ENCODE data around the gene KRI1. TPM values are rescaled to one million over a fixed set of nuclear protein-coding genes. Genes with fewer than 3 reads are reported as not detected.
A peak's percentile ranks its signal among the peaks of the same experiment; 100 is the strongest.

Gene KRI1
- total RNA-seq, 1 donor: 5.6 TPM

DNA sequence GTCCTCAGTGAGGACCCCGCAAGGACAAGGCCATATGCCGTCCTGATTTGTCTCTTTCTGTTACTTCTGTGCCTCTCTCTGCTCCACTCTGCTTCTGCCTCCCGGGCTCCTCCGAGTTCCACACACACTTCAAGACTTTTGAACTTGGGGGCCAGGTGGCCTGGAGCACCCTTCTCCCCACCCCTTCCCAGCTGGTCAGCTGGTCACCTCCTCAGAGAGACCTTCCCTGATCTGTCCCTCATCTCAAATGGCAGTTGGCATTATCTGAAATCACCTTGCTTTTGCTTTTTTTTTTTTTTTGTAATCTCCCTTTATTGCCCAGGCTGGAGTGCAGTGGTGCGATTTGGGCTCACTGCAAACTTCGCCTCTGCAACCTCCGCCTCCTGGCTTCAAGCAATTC lies 46.4 kb downstream of the KRI1 start:
- no peak for DNase-seq (ENCODE audit: low read depth)
- no peak for TF ChIP-seq CTCF (IDR thresholded peaks at IDR 0.05; ENCODE audit: insufficient read depth, low read depth, low read length)
- no peak overlapping the region for H3K4me3 ChIP-seq (ENCODE audit: low read depth, low read length)

- H3K4me3 ChIP-seq (ENCODE audit: low read depth, low read length): peak overlapping the region; percentile 65
- TF ChIP-seq CTCF (IDR thresholded peaks at IDR 0.05; ENCODE audit: insufficient read depth, low read depth, low read length): no peak
- no peak for DNase-seq (ENCODE audit: low read depth)
Measured at GRCh38 chr19:10518444-10519361, 47.1 kb downstream of the KRI1 start.

DNA sequence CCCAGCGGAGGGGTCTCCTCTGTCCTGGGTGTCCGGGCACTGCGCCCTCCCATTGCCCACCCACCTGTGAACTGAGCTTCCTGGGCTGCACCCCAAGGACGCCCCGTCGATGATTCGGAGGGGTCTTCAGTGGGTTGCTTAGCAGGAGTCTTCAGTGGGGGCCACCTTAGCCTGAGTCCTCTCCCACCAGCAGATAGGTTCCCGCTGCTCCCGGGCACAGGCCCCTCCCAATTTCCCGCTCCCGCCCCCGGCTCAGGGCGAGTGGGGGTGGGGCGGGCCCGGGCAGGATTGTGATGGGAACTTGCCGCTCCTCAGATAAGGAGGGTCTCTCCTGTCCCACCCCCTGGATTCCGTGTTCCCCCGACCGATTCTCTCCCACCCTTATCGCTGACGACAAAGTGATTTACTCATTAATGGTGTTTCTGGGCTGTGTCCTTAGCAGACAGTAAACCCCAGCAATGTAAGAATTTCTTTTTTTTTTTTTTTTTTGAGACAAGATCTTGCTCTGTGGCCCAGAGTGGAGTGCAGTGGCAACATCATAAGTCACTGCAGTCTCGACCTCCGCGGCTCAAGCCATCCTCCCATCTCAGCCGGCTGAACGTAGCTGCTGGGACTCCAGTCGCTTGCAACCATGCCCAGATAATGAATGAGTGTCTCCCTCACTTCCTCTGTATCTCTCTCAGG lies 47.9 kb downstream of the KRI1 start:
- peak overlapping the region; percentile 65 for H3K4me3 ChIP-seq (ENCODE audit: low read depth, low read length)
- TF ChIP-seq CTCF (IDR thresholded peaks at IDR 0.05; ENCODE audit: insufficient read depth, low read depth, low read length): no peak
- peak; percentile 46 for DNase-seq (ENCODE audit: low read depth)

DNA sequence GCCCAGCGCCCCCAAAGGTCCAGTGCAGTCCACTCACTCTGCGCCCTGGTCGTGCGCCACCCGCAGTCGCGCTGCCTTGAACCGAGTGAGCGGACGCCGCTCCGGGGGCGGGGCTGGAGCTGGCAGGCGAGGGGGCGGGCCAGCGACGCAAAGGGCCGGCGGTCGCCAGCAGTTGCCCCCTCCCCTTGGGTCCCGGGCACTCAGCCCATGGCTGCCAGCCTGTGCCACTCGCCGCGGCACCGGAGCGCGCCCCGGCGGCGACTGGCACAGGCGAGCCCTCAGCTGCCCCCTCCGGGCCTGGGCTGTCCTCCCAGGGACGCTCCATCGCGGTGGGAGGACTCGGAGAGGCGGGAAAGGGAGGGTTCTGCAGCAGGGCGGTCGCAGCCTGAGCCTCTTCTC lies 48.5 kb downstream of the KRI1 start, which contains the start of gene S1PR5:
TSS of gene S1PR5 (minus strand) at position 87 of the 399 bp plus-strand sequence. CDS start 2,436 bp downstream, outside the sequence.
- H3K4me3 ChIP-seq (ENCODE audit: low read depth, low read length): peak within 1 kb of the TSS; percentile 65
- DNase-seq (ENCODE audit: low read depth): peak; percentile 10
- no peak for TF ChIP-seq CTCF (IDR thresholded peaks at IDR 0.05; ENCODE audit: insufficient read depth, low read depth, low read length)

DNA sequence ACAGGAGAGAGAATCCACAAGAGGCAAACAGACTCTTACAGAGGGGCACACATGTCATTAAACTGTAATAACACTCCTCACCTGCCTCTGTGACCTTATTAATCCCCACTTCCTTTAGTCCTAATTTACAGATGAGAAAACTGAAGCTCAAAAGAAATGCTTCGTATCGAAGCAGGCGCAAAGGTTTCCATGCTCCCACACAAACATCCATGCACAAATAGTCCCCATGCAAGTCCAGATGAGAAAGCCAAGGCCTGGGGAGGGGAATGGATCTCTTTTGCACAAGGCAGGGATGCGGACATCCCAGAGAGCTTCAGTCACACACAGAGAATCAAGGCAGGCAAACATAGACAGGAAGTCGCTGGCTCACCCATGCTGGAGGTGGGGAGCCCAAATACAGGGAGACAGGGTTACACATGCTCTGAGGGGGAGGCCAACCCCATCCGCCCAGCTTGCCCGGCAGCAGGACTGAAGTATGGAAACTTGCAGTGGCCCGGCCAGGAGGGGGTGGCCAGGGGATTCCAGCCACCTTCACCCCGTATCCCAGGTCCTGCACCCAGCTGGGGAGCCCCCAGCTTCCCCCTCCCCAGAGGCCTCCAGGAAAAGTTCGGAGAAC lies 49.0 kb downstream of the KRI1 start:
- H3K4me3 ChIP-seq (ENCODE audit: low read depth, low read length): peak overlapping the region; percentile 65
- peak; percentile 17 for DNase-seq (ENCODE audit: low read depth)
- TF ChIP-seq CTCF (IDR thresholded peaks at IDR 0.05; ENCODE audit: insufficient read depth, low read depth, low read length): no peak

DNA sequence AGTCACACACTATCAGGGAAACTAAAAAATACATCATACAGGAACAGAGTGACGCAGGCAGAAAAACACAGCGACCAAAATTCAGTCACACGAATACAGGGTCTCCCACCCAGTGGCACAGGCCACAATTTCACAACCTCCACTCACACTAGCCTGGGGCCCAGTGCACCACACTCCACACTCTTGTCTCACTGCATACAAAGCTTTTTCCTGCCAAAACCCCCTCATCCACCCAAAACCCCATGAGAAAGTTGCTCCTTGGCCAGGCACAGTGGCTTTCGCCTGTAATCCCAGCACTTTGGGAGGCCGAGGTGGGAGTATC lies 49.8 kb downstream of the KRI1 start:
- H3K4me3 ChIP-seq (ENCODE audit: low read depth, low read length): no peak overlapping the region
- TF ChIP-seq CTCF (IDR thresholded peaks at IDR 0.05; ENCODE audit: insufficient read depth, low read depth, low read length): no peak
- no peak for DNase-seq (ENCODE audit: low read depth)

Measured in fibroblast of villous mesenchyme (primary cell).